Endothelial cell (in vitro differentiated cells): ENCODE results near the gene TEAD1. TPM values are rescaled to one million over a fixed set of nuclear protein-coding genes. Genes with fewer than 3 reads are reported as not detected.
A peak's percentile ranks its signal among the peaks of the same experiment; 100 is the strongest.

ENCODE experiments used
- DNase-seq: peaks from one replicate; pipeline ENCODE4 v3.0.0; 2021; ENCODE audit warnings: low spot score
- H3K27ac Mint-ChIP-seq: one replicate; pipeline ENCODE4 v1.8.0; 2021; ENCODE audit warnings: mixed read lengths, inconsistent platforms; ENCODE audit not compliant: unreplicated experiment
- H3K27me3 Mint-ChIP-seq: one replicate; pipeline ENCODE4 v1.8.0; 2021; ENCODE audit warnings: mild to moderate bottlenecking, moderate library complexity, mixed read lengths, inconsistent platforms; ENCODE audit not compliant: unreplicated experiment
- H3K36me3 Mint-ChIP-seq: one replicate; pipeline ENCODE4 v1.8.0; 2021; ENCODE audit warnings: mild to moderate bottlenecking, low read depth, mixed read lengths, inconsistent platforms; ENCODE audit not compliant: unreplicated experiment
- H3K4me1 Mint-ChIP-seq: one replicate; pipeline ENCODE4 v1.8.0; 2021; ENCODE audit warnings: mild to moderate bottlenecking, mixed read lengths, inconsistent platforms; ENCODE audit not compliant: unreplicated experiment
- H3K4me3 Mint-ChIP-seq: one replicate; pipeline ENCODE4 v1.8.0; 2021; ENCODE audit warnings: mild to moderate bottlenecking, mixed read lengths, inconsistent platforms; ENCODE audit not compliant: unreplicated experiment
- H3K9me3 Mint-ChIP-seq: one replicate; pipeline ENCODE4 v1.8.0; 2021; ENCODE audit warnings: mixed read lengths, inconsistent platforms; ENCODE audit not compliant: unreplicated experiment
- CTCF ChIP-seq: fragments of 200-600 bp; sonication (generic); IDR thresholded peaks from one replicate; pipeline ENCODE4 v1.5.0; 2021; ENCODE audit warnings: antibody characterized with exemption; ENCODE audit not compliant: unreplicated experiment
- total RNA-seq: library from RNA; stranded (reverse); fragmentation: NEBNext Ultra II Directional; extraction: Animal tissue kit (Norgen Biotek cat#: 25700); gene quantifications from one replicate; pipeline ENCODE4 v1.2.1, GENCODE V29; 2021; ENCODE audit not compliant: unreplicated experiment

TEAD1 gene
- total RNA-seq, 1 donor from 2014 or later, result 54.4 TPM

GRCh38 chr11:12867531-12867930 lies 193.3 kb downstream of the TEAD1 start:
- peaks cover 39% of the 10 kb centered on the region for H3K4me1 Mint-ChIP-seq
- no peaks in the 10 kb centered on the region for H3K9me3 Mint-ChIP-seq
- DNase-seq, result no peak
- H3K36me3 Mint-ChIP-seq, result peaks cover 3% of the 10 kb centered on the region
- no peak overlapping the region for H3K4me3 Mint-ChIP-seq
- peaks cover 17% of the 10 kb centered on the region for H3K27me3 Mint-ChIP-seq
- H3K27ac Mint-ChIP-seq, result peak overlapping the region; percentile 78
- no peak for TF ChIP-seq CTCF

- peak overlapping the region; percentile 62 for H3K27ac Mint-ChIP-seq
- peaks cover 15% of the 10 kb centered on the region for H3K27me3 Mint-ChIP-seq
- no peak for TF ChIP-seq CTCF
- peaks cover 30% of the 10 kb centered on the region for H3K4me1 Mint-ChIP-seq
- H3K4me3 Mint-ChIP-seq, result peak overlapping the region; percentile 5
- DNase-seq, result no peak
- peaks cover 3% of the 10 kb centered on the region for H3K36me3 Mint-ChIP-seq
- no peaks in the 10 kb centered on the region for H3K9me3 Mint-ChIP-seq
Measured at GRCh38 chr11:12868315-12869073, 194.3 kb downstream of the TEAD1 start.

- Mint-ChIP-seq H3K4me3 (no peak overlapping the region), H3K9me3 (no peaks in the 10 kb centered on the region), H3K4me1 (peaks cover 9% of the 10 kb centered on the region), H3K27me3 (peaks cover 6% of the 10 kb centered on the region), H3K27ac (no peak overlapping the region), H3K36me3 (peaks cover 3% of the 10 kb centered on the region)
- DNase-seq, result no peak
- no peak for TF ChIP-seq CTCF
Measured at GRCh38 chr11:12871241-12871640, 197.0 kb downstream of the TEAD1 start.

- TF ChIP-seq CTCF, result no peak
- peaks cover 4% of the 10 kb centered on the region for H3K4me1 Mint-ChIP-seq
- H3K27ac Mint-ChIP-seq, result no peak overlapping the region
- H3K9me3 Mint-ChIP-seq, result no peaks in the 10 kb centered on the region
- DNase-seq, result no peak
- H3K36me3 Mint-ChIP-seq, result peaks cover 3% of the 10 kb centered on the region
- H3K27me3 Mint-ChIP-seq, result peaks cover 9% of the 10 kb centered on the region
- H3K4me3 Mint-ChIP-seq, result no peak overlapping the region
Measured at GRCh38 chr11:12871788-12872321, 197.6 kb downstream of the TEAD1 start.

- Mint-ChIP-seq H3K4me1 (peaks cover 12% of the 10 kb centered on the region), H3K36me3 (peaks cover 9% of the 10 kb centered on the region), H3K27me3 (peaks cover 10% of the 10 kb centered on the region), H3K9me3 (no peaks in the 10 kb centered on the region), H3K4me3 (no peak overlapping the region), H3K27ac (peak overlapping the region; percentile 13)
- no peak for DNase-seq
- TF ChIP-seq CTCF, result no peak
Measured at GRCh38 chr11:12876340-12876739, 202.1 kb downstream of the TEAD1 start.
